Neural progenitor cell (in vitro differentiated cells): ENCODE measurements around the gene TEX13A.

Experiments
- EZH2 ChIP-seq: fragments of 200-600 bp; sonication (generic); IDR thresholded peaks from 2 replicates; pipeline ENCODE4 v1.6.1; 2017; ENCODE audit warnings: antibody characterized with exemption, mild to moderate bottlenecking, moderate library complexity
- TF ChIP-seq, protein P1 (sequence below): fragments of 200-600 bp; sonication (generic); IDR thresholded peaks from 2 replicates; pipeline ENCODE4 v1.5.1; 2017; ENCODE audit warnings: antibody characterized with exemption, mild to moderate bottlenecking

DNA sequence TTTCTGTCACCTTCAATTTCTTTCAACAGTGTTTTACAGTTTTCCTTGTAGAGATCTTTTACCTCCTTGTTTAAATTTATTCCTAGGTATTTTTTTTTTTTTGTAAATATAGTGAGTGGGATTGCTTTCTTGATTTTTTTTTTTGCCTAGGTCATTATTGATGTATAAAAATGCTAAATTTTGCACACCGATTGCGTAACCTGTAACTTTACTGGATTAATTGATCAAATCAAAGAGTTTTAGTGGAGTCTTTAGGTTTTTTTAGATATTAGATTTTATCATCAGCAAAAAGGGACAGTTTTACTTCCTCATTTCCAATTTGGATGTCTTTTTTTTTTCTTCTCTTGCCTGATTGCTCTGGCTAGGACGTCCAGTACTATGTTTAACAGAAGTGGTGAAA lies 40.9 kb downstream of the TEX13A start:
- TF ChIP-seq, protein P1, sequence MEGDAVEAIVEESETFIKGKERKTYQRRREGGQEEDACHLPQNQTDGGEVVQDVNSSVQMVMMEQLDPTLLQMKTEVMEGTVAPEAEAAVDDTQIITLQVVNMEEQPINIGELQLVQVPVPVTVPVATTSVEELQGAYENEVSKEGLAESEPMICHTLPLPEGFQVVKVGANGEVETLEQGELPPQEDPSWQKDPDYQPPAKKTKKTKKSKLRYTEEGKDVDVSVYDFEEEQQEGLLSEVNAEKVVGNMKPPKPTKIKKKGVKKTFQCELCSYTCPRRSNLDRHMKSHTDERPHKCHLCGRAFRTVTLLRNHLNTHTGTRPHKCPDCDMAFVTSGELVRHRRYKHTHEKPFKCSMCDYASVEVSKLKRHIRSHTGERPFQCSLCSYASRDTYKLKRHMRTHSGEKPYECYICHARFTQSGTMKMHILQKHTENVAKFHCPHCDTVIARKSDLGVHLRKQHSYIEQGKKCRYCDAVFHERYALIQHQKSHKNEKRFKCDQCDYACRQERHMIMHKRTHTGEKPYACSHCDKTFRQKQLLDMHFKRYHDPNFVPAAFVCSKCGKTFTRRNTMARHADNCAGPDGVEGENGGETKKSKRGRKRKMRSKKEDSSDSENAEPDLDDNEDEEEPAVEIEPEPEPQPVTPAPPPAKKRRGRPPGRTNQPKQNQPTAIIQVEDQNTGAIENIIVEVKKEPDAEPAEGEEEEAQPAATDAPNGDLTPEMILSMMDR: no peak
- TF ChIP-seq EZH2: no peak
